ENCODE measurements around the gene EIF1AD.

DNA sequence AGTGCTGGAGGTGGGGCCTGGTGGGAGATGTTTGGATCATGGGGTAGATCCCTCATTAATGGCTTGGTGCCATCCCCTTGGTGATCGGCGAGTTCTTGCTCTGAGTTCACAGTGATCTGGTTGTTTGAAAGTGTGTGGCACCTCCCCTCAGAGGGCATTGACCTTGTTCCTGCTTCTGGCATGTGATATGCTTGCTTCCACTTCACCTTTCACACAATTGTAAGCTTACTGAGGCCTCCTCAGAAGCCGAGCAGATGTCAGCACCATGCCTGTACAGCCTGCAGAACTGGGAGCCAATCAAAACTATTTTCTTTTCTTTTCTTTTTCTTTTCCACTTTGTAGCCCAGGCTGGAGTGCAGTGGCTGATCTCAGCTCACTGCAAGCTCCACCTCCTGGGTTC lies 35.4 kb upstream of the EIF1AD start:
- TF ChIP-seq, protein P1, sequence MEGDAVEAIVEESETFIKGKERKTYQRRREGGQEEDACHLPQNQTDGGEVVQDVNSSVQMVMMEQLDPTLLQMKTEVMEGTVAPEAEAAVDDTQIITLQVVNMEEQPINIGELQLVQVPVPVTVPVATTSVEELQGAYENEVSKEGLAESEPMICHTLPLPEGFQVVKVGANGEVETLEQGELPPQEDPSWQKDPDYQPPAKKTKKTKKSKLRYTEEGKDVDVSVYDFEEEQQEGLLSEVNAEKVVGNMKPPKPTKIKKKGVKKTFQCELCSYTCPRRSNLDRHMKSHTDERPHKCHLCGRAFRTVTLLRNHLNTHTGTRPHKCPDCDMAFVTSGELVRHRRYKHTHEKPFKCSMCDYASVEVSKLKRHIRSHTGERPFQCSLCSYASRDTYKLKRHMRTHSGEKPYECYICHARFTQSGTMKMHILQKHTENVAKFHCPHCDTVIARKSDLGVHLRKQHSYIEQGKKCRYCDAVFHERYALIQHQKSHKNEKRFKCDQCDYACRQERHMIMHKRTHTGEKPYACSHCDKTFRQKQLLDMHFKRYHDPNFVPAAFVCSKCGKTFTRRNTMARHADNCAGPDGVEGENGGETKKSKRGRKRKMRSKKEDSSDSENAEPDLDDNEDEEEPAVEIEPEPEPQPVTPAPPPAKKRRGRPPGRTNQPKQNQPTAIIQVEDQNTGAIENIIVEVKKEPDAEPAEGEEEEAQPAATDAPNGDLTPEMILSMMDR (conservative IDR thresholded peaks at IDR 0.05), result no peak
- no peak for TF ChIP-seq ZFX (IDR thresholded peaks at IDR 0.05)

All from C4-2B (cell line).